Mucosa of descending colon (tissue), 3 donors: ENCODE data around the gene TERF2IP. TPM values are rescaled to one million over a fixed set of nuclear protein-coding genes. Genes with fewer than 3 reads are reported as not detected.

Experiments
- ATAC-seq: fragments of 200-7000 bp; cut with Tn5 transposase; one replicate; pipeline ENCODE4 v1.9.1; 2020; ENCODE audit warnings: mild to moderate bottlenecking, moderate library complexity
- DNase-seq, 3 donors: peaks; one replicate each; pipeline ENCODE4 v3.0.0-alpha.2; 2020
- H3K36me3 ChIP-seq: fragments of 200-600 bp; one replicate; pipeline ENCODE4 v1.8.0; 2021; ENCODE audit warnings: low read depth, mild to moderate bottlenecking
- H3K4me1 ChIP-seq: fragments of 200-600 bp; one replicate; pipeline ENCODE4 v1.8.0; 2021; ENCODE audit warnings: low read depth, mild to moderate bottlenecking
- H3K4me3 ChIP-seq: fragments of 200-600 bp; one replicate; pipeline ENCODE4 v1.8.0; 2021; ENCODE audit warnings: mild to moderate bottlenecking
- H3K9me3 ChIP-seq: fragments of 200-600 bp; one replicate; pipeline ENCODE4 v1.8.0; 2021; ENCODE audit warnings: mild to moderate bottlenecking
- CTCF ChIP-seq: fragments of 200-600 bp; IDR thresholded peaks from one replicate; pipeline ENCODE4 v1.8.0; 2022; ENCODE audit warnings: antibody characterized with exemption, mild to moderate bottlenecking
- intact Hi-C, 2 donors: fragments of 100-400 bp; cut with DNase I in 1 of 2; cut with micrococcal nuclease in 1 of 2; formaldehyde crosslinking; loops; one replicate each; pipeline versions ENCODE4 v1.11.0 to v1.11.1; 2022; cut with DNase I, micrococcal nuclease
- total RNA-seq, 3 donors: library from RNA; stranded (reverse); fragmentation: NEBNext Ultra II Directional in 2 of 3; extraction: Animal tissue kit (Norgen Biotek cat#: 25700) in 2 of 3; gene quantifications; one replicate each; pipeline versions ENCODE4 v1.2.1 to v1.2.4, GENCODE V29; 2021 to 2023
- donor health status: DM: no; HTN: no; CAD: no; lungs with moderate emphysema.
- donor health status: DM: no; HTN: no; CAD: no.
- donor health status: DM: no; HTN: yes; CAD: no.

The TERF2IP gene
- total RNA-seq, 3 donors from 2014 or later: 26.0 to 49.6 (median 27.7) TPM

GRCh38 chr16:75620326-75621169 lies 27.0 kb upstream of the TERF2IP start:
- no peak overlapping the region for H3K4me3 ChIP-seq
- no peaks in the 10 kb centered on the region for H3K9me3 ChIP-seq
- ATAC-seq (no peak), DNase-seq (no peak)
- no peak for TF ChIP-seq CTCF
- H3K36me3 ChIP-seq: no peaks in the 10 kb centered on the region
- peaks cover 21% of the 10 kb centered on the region for H3K4me1 ChIP-seq
- intact Hi-C loops: loop anchor here in 1 of 2 donors (10.0 kb wide), 1 partner anchor 144 kb away; no protein-coding TSS in a partner anchor

- H3K4me1 ChIP-seq: peaks cover 21% of the 10 kb centered on the region
- H3K9me3 ChIP-seq: no peaks in the 10 kb centered on the region
- intact Hi-C loops: loop anchor here in 1 of 2 donors (10.0 kb wide), 1 partner anchor 144 kb away; no protein-coding TSS in a partner anchor
- H3K4me3 ChIP-seq: no peak overlapping the region
- ATAC-seq (peak; percentile 22), DNase-seq (no peak)
- no peaks in the 10 kb centered on the region for H3K36me3 ChIP-seq
- TF ChIP-seq CTCF: peak; percentile 33
Measured at GRCh38 chr16:75621170-75621477, 26.4 kb upstream of the TERF2IP start.

- ATAC-seq: peak; percentile 95
- peaks cover under 1% of the 10 kb centered on the region for H3K36me3 ChIP-seq
- TF ChIP-seq CTCF: no peak
- H3K9me3 ChIP-seq: no peaks in the 10 kb centered on the region
- H3K4me1 ChIP-seq: peaks cover 21% of the 10 kb centered on the region
- peak; percentile 98 to 100 (median 99) for DNase-seq
- intact Hi-C loops: loop anchor here in 1 of 2 donors (10.0 kb wide), 1 partner anchor 142 kb away; no protein-coding TSS in a partner anchor
- peak within 1 kb of the TSS; percentile 59 for H3K4me3 ChIP-seq
Measured at GRCh38 chr16:75622761-75623605, 24.6 kb upstream of the TERF2IP start, which contains the start of gene ADAT1. TSS of gene ADAT1 (minus strand) at chr16:75623281. CDS start at chr16:75620799, 2,482 bp downstream.

GRCh38 chr16:75624921-75625334 lies 22.6 kb upstream of the TERF2IP start:
- Histone ChIP-seq H3K9me3 (no peaks in the 10 kb centered on the region), H3K4me3 (no peak overlapping the region), H3K36me3 (peaks cover 7% of the 10 kb centered on the region), H3K4me1 (peaks cover 21% of the 10 kb centered on the region)
- TF ChIP-seq CTCF: no peak
- DNase-seq: no peak
- no peak for ATAC-seq
- intact Hi-C loops: loop anchor here in 1 of 2 donors (10.0 kb wide), 1 partner anchor 140 kb away; no protein-coding TSS in a partner anchor

- Histone ChIP-seq H3K9me3 (no peaks in the 10 kb centered on the region), H3K4me3 (no peak overlapping the region), H3K36me3 (peaks cover 7% of the 10 kb centered on the region), H3K4me1 (peaks cover 10% of the 10 kb centered on the region)
- ATAC-seq (no peak), DNase-seq (no peak)
- intact Hi-C loops: loop anchor here in 1 of 2 donors (10.0 kb wide), 1 partner anchor 138 kb away; no protein-coding TSS in a partner anchor
- TF ChIP-seq CTCF: no peak
Measured at GRCh38 chr16:75626806-75627205, 20.8 kb upstream of the TERF2IP start.
